ENCODE results near the gene MAP2K1. TPM values are rescaled to one million over a fixed set of nuclear protein-coding genes. Genes with fewer than 3 reads are reported as not detected.

The MAP2K1 gene
- total RNA-seq, 4 donors from 2014 or later = 14.7 to 83.0 (median 40.0) TPM

DNA sequence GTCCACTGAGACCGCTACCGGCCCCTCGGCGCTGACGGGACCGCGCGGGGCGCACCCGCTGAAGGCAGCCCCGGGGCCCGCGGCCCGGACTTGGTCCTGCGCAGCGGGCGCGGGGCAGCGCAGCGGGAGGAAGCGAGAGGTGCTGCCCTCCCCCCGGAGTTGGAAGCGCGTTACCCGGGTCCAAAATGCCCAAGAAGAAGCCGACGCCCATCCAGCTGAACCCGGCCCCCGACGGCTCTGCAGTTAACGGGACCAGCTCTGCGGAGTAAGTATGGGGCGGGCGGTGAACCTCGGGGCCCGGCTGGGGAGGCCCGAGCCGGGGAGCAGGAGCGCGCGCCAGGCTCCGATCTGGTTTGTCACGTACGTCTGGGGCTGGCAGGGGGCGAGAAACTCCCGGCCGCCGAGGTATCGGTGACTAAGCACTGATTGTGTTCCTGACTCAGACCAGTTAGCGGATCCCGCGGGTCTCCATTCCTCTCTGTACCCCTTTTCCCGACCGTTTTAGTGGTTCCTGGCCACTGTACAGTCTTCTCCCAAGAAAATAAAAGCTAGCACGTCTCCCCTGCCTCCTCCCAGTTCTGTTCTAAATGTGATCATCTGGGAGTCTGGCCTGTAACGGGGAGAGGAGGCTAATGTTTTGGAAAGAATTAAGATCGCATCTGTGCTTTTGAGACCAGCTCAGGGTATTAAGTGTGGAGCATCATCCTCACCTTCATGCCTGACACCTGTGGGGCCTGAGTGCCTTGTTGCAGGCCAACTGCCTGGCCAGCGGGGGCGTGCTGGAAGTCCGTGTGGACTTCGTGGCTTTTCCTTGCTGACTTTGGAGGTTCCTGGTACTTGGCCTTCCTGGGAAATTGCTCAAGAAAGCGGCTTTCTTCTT lies 691 bp downstream of the MAP2K1 start:
- no peak for TF ChIP-seq POLR2AphosphoS5 (IDR thresholded peaks at IDR 0.05)
- TF ChIP-seq, protein P1, sequence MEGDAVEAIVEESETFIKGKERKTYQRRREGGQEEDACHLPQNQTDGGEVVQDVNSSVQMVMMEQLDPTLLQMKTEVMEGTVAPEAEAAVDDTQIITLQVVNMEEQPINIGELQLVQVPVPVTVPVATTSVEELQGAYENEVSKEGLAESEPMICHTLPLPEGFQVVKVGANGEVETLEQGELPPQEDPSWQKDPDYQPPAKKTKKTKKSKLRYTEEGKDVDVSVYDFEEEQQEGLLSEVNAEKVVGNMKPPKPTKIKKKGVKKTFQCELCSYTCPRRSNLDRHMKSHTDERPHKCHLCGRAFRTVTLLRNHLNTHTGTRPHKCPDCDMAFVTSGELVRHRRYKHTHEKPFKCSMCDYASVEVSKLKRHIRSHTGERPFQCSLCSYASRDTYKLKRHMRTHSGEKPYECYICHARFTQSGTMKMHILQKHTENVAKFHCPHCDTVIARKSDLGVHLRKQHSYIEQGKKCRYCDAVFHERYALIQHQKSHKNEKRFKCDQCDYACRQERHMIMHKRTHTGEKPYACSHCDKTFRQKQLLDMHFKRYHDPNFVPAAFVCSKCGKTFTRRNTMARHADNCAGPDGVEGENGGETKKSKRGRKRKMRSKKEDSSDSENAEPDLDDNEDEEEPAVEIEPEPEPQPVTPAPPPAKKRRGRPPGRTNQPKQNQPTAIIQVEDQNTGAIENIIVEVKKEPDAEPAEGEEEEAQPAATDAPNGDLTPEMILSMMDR (IDR thresholded peaks at IDR 0.05) = peak in 4 of 5 experiments; percentile 29 to 43 (median 33)
- Histone ChIP-seq H3K9me3 (no peaks in the 10 kb centered on the region), H3K27ac (peak overlapping the region; percentile 97 to 99 (median 98)), H3K4me3 (peak overlapping the region; percentile 81 to 98 (median 90)), H3K4me1 (peaks cover 10 to 46% (median 17%) of the 10 kb centered on the region in 4 donors), H3K36me3 (no peaks in the 10 kb centered on the region), H3K27me3 (no peaks in the 10 kb centered on the region)
- 1 to 7% methylated on average over 3 to 37 of the region's 62 CpGs for WGBS, 2 donors (ENCODE audit: low coverage in 1 of 2)
- in situ Hi-C loops (cut with MboI; ENCODE audit: low pct_ligation_motif_present in 1 of 4, low pct_unique_long_range_greater_than_20kb in 1 of 4, low sequenced_read_pairs in 3 of 4) (loop anchor here in 1 of 4 donors (25.0 kb wide), 1 partner anchor 100 kb away; the partner anchor contains the start of gene SNAPC5), intact Hi-C loops (cut with DNase I; ENCODE audit: low total_unique reads) (loop anchor here (2.0 kb wide), 2 partner anchors 109 to 117 kb away; partner anchors contain the start of genes RPL4, SNAPC5 and ZWILCH)
- DNase-seq = peak; percentile 66

DNA sequence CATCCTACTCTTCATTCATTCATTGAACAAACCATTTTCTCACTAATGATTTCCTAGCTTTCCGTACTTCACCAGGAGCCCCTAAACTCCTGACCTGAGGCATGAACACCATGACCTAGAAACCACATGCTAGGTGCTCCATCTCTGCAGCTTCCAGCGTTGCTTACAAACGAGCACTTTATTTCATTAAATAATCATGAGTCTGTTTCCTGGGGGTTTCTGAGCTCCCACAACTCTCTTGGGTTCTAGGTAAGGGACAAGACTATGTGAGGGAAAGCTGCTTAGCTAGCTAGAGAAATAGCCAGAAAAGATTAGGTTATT lies 1.3 kb downstream of the MAP2K1 start:
- WGBS, 2 donors (ENCODE audit: low coverage in 1 of 2) = 29% methylated on average over 2 to 3 of the region's 3 CpGs
- in situ Hi-C loops (cut with MboI; ENCODE audit: low pct_ligation_motif_present in 1 of 4, low pct_unique_long_range_greater_than_20kb in 1 of 4, low sequenced_read_pairs in 3 of 4) = loop anchor here in 1 of 4 donors (25.0 kb wide), 1 partner anchor 99 kb away; the partner anchor contains the start of gene SNAPC5
- DNase-seq = no peak

DNA sequence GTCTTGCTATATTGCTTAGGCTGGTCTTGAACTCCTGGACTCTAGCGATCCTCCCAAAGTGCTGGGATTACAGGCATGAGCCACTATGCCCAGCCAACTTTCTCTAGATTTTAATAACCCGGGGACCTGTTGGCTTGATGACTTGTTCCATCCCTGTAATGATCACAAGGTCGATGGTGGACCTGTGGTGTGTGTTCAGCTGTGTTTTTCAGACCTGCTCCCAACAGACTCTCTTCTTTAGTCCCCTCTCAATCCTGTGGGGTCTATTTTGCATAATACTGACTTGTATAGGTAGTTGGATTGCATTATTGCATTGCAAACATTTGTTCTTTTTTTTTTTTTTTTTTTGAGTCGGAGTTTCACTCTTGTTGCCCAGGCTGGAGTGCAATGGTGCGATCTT lies 1.9 kb downstream of the MAP2K1 start:
- in situ Hi-C loops (cut with MboI; ENCODE audit: low pct_ligation_motif_present in 1 of 4, low pct_unique_long_range_greater_than_20kb in 1 of 4, low sequenced_read_pairs in 3 of 4) = loop anchor here in 1 of 4 donors (25.0 kb wide), 1 partner anchor 99 kb away; the partner anchor contains the start of gene SNAPC5
- Histone ChIP-seq H3K4me3 (peak overlapping the region in 1 of 4 donors; percentile 81), H3K4me1 (peaks cover 10 to 46% (median 17%) of the 10 kb centered on the region in 4 donors), H3K27me3 (no peaks in the 10 kb centered on the region), H3K9me3 (no peaks in the 10 kb centered on the region), H3K27ac (peak overlapping the region in 1 of 4 donors; percentile 97), H3K36me3 (no peaks in the 10 kb centered on the region)
- no peak for TF ChIP-seq POLR2A (IDR thresholded peaks at IDR 0.05)
- TF ChIP-seq POLR2AphosphoS5 (IDR thresholded peaks at IDR 0.05) = no peak
- no peak for TF ChIP-seq EP300 (IDR thresholded peaks at IDR 0.05; ENCODE audit: low read depth)
- TF ChIP-seq, protein P1 (IDR thresholded peaks at IDR 0.05) = no peak
- intact Hi-C loops (cut with DNase I; ENCODE audit: low total_unique reads) = no loop called here
- no peak for DNase-seq
- WGBS, 2 donors (ENCODE audit: low coverage in 1 of 2) = 61 to 100% methylated on average over 3 to 5 of the region's 5 CpGs

More for the DNA sequence above, 1.3 kb downstream of the MAP2K1 start:
- TF ChIP-seq POLR2A (IDR thresholded peaks at IDR 0.05) (no peak), POLR2AphosphoS5 (IDR thresholded peaks at IDR 0.05) (no peak), EP300 (IDR thresholded peaks at IDR 0.05; ENCODE audit: low read depth) (no peak)
- TF ChIP-seq, protein P1 (IDR thresholded peaks at IDR 0.05) = no peak
- peak overlapping the region in 3 of 4 donors; percentile 81 to 92 (median 89) for H3K4me3 ChIP-seq
- H3K36me3 ChIP-seq = no peaks in the 10 kb centered on the region
- H3K9me3 ChIP-seq = no peaks in the 10 kb centered on the region
- peak overlapping the region; percentile 97 to 99 (median 98) for H3K27ac ChIP-seq
- H3K4me1 ChIP-seq = peaks cover 10 to 46% (median 17%) of the 10 kb centered on the region in 4 donors
- intact Hi-C loops (cut with DNase I; ENCODE audit: low total_unique reads) = no loop called here
- no peaks in the 10 kb centered on the region for H3K27me3 ChIP-seq

DNA sequence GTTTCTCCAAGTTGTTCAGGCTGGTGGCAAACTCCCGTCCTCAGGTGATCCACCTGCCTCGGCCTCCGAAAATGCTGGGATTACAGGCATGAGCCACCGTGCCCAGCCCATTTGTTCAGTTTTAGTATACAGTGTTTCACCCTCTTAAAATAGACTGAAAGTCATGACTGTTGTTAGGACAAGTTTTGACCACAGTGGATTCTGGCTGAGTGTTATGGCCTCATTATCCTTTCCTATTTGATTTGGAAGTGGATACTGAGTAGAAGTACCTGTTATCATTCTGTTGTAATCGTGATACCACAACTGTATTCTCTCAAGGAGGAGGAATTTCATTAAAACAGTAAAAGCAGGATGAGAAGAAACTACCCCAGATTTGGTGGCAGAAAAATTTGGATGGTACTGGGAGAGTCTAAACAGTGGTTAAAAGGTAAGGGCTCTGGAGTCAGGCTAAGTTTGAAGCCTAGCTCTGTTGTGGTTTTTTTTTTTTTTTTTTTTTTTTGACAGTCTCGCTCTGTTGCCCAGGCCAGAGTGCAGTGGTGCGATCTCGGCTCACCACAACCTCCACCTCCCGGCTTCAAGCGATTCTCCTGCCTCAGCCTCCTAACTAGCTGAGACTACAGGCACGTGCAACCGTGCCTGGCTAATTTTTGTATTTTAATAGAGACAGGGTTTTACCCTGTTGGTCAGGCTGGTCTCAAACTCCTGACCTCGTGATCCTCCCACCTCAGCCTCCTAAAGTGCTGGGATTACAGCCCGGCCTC lies 2.6 kb downstream of the MAP2K1 start:
- intact Hi-C loops (cut with DNase I; ENCODE audit: low total_unique reads) = no loop called here
- no peaks in the 10 kb centered on the region for H3K36me3 ChIP-seq
- no peaks in the 10 kb centered on the region for H3K9me3 ChIP-seq
- 71 to 81% methylated on average over 1 to 14 of the region's 14 CpGs for WGBS, 2 donors (ENCODE audit: low coverage in 1 of 2)
- peaks cover 10 to 46% (median 17%) of the 10 kb centered on the region in 4 donors for H3K4me1 ChIP-seq
- H3K27ac ChIP-seq = no peak overlapping the region
- TF ChIP-seq POLR2AphosphoS5 (IDR thresholded peaks at IDR 0.05) (no peak), POLR2A (IDR thresholded peaks at IDR 0.05) (no peak), EP300 (IDR thresholded peaks at IDR 0.05; ENCODE audit: low read depth) (no peak)
- TF ChIP-seq, protein P1 (IDR thresholded peaks at IDR 0.05) = no peak
- DNase-seq = no peak
- in situ Hi-C loops (cut with MboI; ENCODE audit: low pct_ligation_motif_present in 1 of 4, low pct_unique_long_range_greater_than_20kb in 1 of 4, low sequenced_read_pairs in 3 of 4) = loop anchor here in 1 of 4 donors (25.0 kb wide), 1 partner anchor 98 kb away; the partner anchor contains the start of gene SNAPC5
- no peak overlapping the region for H3K4me3 ChIP-seq
- no peaks in the 10 kb centered on the region for H3K27me3 ChIP-seq

Data from transverse colon (tissue), 4 donors.